Myocyte (in vitro differentiated cells): ENCODE measurements around the gene SOX8. TPM values are rescaled to one million over a fixed set of nuclear protein-coding genes. Genes with fewer than 3 reads are reported as not detected.
A peak's percentile ranks its signal among the peaks of the same experiment; 100 is the strongest.

ENCODE experiments used
- DNase-seq: peaks from one replicate; pipeline ENCODE4 v3.0.0-alpha.2; 2012; ENCODE audit warnings: low read depth
- total RNA-seq: library from RNA; depleted of rRNA; stranded (reverse); fragments of >200 nt; gene quantifications from 2 replicates; pipeline ENCODE4 v1.2.3, GENCODE V29; 2014

SOX8 gene
- total RNA-seq, 1 donor from 2014 or later, result 53.9 TPM

DNA sequence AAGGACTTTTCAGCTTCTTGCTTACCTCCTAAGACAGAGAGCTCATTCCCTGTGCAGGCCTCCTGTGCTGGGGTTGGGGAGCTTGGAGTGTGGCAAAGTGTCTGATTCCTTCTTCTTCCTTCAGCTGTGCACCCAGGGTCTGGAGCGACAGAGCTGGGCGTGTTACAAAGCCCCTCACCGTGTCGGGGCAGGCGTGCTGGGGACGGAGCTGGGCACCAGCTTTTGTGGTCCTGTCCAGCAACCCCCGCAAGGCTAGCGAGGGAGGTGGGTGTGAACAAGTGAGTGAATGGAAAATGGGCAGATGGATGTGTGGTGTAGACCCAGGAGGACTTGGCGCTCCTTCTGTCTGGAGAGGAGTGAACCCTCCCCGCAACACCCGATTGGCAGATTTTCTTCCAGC lies 23.7 kb downstream of the SOX8 start:
- no peak for DNase-seq

GRCh38 chr16:1006781-1007180 lies 25.2 kb downstream of the SOX8 start:
- DNase-seq, result no peak

GRCh38 chr16:1007284-1007850 lies 25.8 kb downstream of the SOX8 start:
- DNase-seq, result peak; percentile 45

- DNase-seq, result no peak
Measured at GRCh38 chr16:1008085-1008484, 26.5 kb downstream of the SOX8 start.

DNA sequence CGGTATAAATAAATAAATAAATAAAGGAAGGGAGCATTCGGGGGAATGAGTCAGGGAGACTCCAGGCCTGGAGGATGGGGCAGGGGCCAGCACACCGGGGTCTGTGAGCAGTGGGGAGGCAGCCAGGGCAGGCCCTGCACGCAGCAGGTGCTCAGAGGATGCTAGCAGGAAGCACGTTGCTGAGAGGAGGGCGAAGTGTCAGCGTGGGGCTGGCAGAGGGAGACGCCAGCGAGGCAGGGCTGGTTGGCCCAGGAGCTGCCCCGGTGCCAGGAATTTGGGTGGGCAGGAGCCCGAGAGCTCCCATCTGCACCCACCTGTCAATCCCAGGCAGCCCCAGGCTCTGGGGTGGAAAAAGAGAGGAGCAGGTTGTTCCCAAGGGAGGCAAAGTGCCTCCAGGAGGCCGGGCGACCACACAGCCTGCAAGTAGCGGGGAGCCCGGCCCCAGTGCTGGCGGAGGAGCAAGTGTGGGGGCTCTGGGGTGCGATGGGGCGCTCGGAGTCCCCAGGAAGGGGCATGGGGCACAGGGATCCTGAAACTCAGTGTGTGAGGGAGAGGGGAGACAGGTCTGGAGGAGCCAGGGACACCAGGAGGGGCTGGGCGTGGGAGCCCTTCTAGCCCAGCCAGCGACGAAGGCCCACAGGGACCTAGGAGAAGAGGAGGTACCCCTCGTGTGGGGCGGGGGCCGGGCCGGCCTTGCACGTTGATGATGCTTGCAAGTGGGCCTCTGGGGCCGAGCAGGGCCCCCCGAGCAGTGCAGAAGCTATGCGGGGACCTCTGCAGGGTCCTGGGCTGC lies 28.0 kb downstream of the SOX8 start:
- no peak for DNase-seq

DNA sequence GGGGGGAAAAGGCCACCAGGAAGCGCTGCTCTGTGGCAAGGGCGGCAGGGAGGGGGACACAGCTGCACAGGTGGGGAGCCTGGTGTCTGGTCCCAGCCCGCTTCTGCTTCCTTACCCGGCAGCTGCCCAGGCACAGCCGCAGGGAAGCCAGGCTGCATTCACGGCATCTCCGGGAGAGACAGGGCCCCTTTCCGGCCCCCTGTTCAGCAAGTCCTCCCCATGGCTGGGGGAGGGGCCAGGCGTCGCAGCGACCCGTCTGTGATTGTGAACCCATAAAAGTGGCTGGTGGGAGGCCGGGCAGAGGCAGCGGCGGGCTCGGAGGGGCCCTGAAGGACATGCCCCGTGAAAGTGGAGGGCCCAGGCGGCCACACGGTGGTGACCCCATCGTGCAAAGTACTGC lies 28.7 kb downstream of the SOX8 start:
- DNase-seq, result no peak

- DNase-seq, result no peak
Measured at GRCh38 chr16:1010815-1011214, 29.2 kb downstream of the SOX8 start.

GRCh38 chr16:1011316-1012082 lies 29.9 kb downstream of the SOX8 start:
- DNase-seq, result no peak

GRCh38 chr16:1012135-1012534 lies 30.6 kb downstream of the SOX8 start:
- DNase-seq, result no peak

- DNase-seq, result no peak
Measured at GRCh38 chr16:1012722-1013592, 31.4 kb downstream of the SOX8 start.

- DNase-seq, result no peak
Measured at GRCh38 chr16:1013593-1013900, 32.0 kb downstream of the SOX8 start.

DNA sequence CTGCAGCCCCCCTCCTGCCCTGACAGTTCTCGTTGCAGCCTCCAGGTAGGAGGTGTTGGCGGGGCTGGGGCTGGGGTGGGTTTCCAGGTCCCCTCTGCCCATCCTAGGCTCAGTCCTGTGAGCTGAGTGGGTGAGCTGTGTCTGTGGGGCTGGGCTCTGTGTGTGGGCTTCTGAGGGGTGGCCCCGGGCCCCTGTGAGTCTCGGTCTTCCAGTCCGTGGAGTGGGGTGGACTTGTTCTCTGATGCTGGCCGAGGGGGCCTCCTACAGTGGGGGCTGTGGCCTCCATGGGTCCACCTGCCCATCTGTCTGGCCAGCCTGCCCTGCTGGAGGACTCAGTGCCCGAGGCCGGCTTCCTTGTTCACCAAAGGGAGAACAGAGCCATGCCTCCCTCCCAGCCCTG lies 32.7 kb downstream of the SOX8 start:
- DNase-seq, result no peak

DNA sequence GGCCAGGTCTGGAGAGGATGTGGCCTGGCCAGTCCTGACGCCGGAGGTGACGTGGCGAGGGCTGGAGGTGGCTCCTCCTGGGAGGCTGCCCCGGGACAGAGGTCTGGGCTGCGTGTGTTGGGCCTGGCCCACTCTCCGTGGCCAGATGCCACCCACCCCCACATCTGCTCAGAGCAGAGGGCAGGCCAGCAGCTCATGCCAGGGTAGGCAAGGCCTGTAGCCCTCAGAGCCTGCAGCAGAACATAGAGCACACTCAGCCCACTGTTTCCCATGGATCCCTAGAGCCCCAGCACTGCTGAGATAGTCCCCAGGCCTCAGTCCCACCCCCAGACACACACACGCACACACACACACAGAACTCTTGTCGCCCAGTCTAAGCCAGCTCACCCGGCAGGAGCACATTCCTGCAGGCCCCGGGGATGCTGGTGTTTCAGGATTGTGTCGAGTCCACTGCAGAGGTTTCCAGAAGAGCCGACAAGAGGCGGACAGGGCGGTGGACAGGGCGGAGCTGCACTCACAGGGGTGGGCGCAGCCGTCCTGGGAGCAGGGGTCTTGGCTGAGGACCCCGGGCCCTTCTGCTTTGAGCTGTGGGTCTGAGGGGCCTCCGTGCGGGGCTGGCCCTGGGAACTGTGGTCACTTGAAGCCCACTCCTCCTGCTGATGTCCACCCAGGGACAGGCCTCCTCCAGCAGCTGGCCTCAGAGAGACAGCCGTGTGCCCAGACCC lies 33.4 kb downstream of the SOX8 start:
- no peak for DNase-seq

- DNase-seq, result no peak
Measured at GRCh38 chr16:1018447-1019198, 37.1 kb downstream of the SOX8 start.

DNA sequence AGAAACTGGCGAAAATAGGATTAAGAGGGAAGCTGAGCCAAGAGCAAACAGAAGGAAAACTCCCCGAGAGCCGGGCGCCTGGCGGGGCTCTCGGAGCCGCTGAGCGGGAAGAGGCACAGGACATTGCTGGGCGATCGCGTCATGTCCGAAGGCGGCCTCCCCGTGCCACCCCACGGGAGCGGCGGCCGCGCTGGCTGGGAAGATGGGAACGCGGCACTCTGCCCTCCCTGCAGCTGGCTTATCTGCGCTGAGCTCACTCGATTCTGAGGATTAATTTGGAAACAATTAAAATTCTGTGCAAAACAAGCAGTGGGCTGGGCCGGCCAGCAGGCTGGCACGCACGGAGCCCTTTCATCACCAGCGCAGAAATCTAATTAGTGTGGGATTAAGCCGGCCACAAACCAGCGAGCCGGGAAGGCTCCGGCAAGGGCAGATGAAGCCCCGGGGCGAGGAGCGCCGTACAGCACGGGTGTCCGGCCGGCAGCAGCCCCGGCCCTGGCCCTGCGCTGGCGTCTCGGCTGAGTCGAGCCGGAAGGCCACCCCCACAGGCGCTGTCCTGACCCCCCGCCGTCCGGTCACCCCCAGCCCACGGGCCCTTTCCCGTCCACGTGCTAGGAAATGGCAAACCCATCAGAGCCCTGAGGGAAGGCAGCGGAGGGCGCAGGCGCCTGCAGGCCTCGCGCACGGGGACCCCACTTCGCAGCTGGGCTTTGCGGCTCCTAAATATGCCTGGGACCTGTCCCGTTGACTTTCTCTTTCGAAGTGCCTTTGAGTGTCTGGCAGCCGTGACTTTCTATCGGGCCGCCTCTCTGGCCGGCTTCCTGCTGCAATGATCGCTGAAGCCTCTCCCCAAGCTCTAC lies 37.9 kb downstream of the SOX8 start:
- peak; percentile 91 for DNase-seq

DNA sequence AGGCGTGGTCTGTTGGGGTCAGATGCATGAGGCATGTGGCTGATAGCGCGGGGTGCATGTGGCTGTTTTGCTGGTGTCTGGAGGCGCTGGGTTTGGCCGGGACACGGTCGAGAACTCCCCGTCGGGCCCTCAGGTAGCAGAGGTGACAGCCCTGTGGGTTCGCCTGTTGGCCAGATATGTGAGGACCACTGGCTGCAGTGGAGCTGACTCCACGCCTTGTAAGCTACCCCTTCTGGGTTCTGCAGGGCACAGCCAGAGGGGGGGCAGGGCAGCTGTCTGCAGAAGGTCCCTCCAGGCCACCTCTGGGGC lies 38.5 kb downstream of the SOX8 start:
- no peak for DNase-seq

DNA sequence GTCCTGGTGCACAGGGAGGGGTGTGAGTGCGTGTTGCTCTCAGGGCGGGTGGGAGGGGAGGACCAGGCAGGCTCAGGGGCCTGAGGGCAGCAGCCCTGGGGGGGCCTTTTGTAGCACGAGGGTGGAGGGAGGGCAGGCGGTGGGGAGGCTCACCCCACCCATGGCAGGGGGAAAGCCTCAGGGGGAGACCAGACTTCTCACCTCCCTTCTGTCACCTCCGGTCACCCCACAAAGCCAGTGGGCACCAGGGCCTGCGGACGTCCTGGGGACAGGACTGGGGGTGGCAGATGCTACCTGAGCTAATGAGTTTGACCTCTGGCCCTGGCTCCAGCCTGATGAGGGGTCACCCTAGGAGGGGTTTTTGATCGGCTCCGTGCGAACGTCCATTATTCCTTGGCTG lies 39.0 kb downstream of the SOX8 start:
- no peak for DNase-seq

DNA sequence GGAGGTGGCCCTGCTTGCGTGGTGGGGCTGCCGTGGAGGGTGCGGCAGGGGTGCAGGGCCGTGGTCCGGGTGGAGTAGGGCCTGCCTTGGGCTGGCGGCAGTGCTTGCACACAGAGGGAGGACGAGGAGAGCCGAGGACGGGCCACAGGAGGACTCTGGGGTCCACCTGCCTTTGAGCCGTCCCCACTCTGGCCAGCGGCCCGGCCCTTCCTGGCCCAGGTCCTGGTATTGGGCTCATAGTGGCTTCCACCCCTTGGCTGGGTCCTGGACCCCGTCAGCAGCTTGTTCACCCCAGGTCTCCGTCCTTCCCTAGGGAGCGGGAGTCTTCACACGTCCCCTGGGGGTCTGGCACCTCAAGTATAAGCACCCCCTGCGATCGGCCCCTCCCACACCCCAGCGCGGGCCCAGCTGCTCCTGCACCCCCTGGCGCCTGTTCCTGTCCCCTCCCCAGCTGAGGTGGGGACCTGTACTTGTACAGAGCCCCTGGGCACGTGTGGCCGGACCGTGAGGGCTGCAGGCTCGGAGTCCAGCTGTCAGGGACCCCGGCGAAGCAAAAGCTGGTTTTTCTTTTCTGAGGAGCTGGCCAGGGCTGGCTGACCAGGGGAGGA lies 40.1 kb downstream of the SOX8 start:
- DNase-seq, result no peak

DNA sequence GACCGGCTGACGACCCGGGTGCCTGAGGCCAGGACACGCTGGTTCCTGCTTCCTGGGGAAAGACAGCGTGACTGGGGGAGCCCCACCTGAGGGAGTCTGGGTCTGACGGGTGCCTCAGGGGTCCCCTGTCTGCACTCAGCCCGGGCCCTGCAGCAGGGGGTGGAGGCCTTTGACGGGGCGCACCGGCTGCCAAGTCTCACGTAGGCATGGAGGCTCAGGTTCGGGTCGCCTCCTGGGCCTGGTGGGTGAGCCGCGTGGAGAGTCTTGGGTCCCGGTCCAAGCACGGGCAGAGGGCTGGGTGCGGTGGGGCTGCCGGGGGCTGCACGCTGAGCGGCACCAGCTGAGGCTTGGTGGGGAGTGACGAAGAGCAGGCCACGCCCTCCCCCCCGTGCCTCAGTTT lies 40.9 kb downstream of the SOX8 start:
- DNase-seq, result no peak
